IMR-90 (cell line): ENCODE results near the gene LPAR5. TPM values are rescaled to one million over a fixed set of nuclear protein-coding genes. Genes with fewer than 3 reads are reported as not detected.

Source experiments
- ATAC-seq: fragments of 200-7000 bp; cut with Tn5 transposase; 2 replicates; pipeline ENCODE4 v1.9.1; 2020; ENCODE audit warnings: low read depth, mild to moderate bottlenecking, moderate library complexity
- BruUV-seq: library from RNA; stranded (reverse); fragments of 400-500 nt; replicated peaks from 2 replicates; lab custom pipeline; 2021; lab: Mats Ljungman, UMichigan
- CTCF ChIA-PET: fragments of 300-600 bp; formaldehyde crosslinking; extraction: SDS; loops from one replicate; lab custom pipeline; 2021; ENCODE audit warnings: antibody characterized with exemption; lab: Yijun Ruan, JAX
- POLR2A ChIA-PET: fragments of 300-600 bp; sonication (Branson Sonifier 250); formaldehyde crosslinking; loops from one replicate; lab custom pipeline; 2022; ENCODE audit warnings: antibody characterized with exemption; ENCODE audit not compliant: unreplicated experiment; lab: Charles Lee
- DNase-seq: peaks from one replicate; pipeline ENCODE4 v3.0.0; 2013
- H2AFZ ChIP-seq: replicated peaks from 2 replicates; pipeline ENCODE3; 2013; ENCODE audit warnings: low read length, mild to moderate bottlenecking; ENCODE audit not compliant: poor library complexity
- H2AK5ac ChIP-seq: 2 replicates; pipeline ENCODE4 v1.6.1; 2013; ENCODE audit warnings: low read depth, low read length, inconsistent platforms
- H2AK9ac ChIP-seq: replicated peaks from 2 replicates; pipeline ENCODE3; 2013; ENCODE audit warnings: mild to moderate bottlenecking, low read depth, low read length, moderate library complexity; ENCODE audit not compliant: poor library complexity
- H2BK120ac ChIP-seq: 2 replicates; pipeline ENCODE4 v1.6.1; 2013; ENCODE audit warnings: low read depth, low read length, inconsistent platforms
- H2BK15ac ChIP-seq: 3 replicates; pipeline ENCODE4 v1.6.1; 2013; ENCODE audit warnings: low read depth, low read length, inconsistent platforms
- H2BK20ac ChIP-seq: 2 replicates; pipeline ENCODE4 v1.6.1; 2013; ENCODE audit warnings: low read depth, mild to moderate bottlenecking, inconsistent platforms, low read length, moderate library complexity
- H2BK5ac ChIP-seq: 2 replicates; pipeline ENCODE4 v1.6.1; 2013; ENCODE audit warnings: mild to moderate bottlenecking, low read depth, low read length, inconsistent platforms; ENCODE audit not compliant: poor library complexity, severe bottlenecking
- H3K14ac ChIP-seq: replicated peaks from 2 replicates; pipeline ENCODE4 v1.6.1; 2013; ENCODE audit warnings: low read depth, low read length, inconsistent platforms
- H3K18ac ChIP-seq: 2 replicates; pipeline ENCODE4 v1.6.1; 2013; ENCODE audit warnings: low read depth, low read length, control low read depth
- H3K23ac ChIP-seq: 2 replicates; pipeline ENCODE4 v1.6.1; 2013; ENCODE audit warnings: low read depth, low read length, inconsistent platforms
- H3K27ac ChIP-seq: 2 replicates; pipeline ENCODE4 v1.5.1; 2013; ENCODE audit warnings: mild to moderate bottlenecking, control low read depth, low read length; ENCODE audit not compliant: insufficient read depth
- H3K27me3 ChIP-seq: 2 replicates; pipeline ENCODE4 v1.6.1; 2013; ENCODE audit warnings: low read length; ENCODE audit not compliant: control insufficient read depth, insufficient read depth
- H3K36me3 ChIP-seq: 2 replicates; pipeline ENCODE4 v1.6.1; 2013; ENCODE audit warnings: low read length, mixed read lengths; ENCODE audit not compliant: control insufficient read depth, insufficient read depth
- H3K4ac ChIP-seq: 2 replicates; pipeline ENCODE4 v1.6.1; 2013; ENCODE audit warnings: low read depth, low read length, inconsistent platforms
- H3K4me1 ChIP-seq: 2 replicates; pipeline ENCODE4 v1.6.1; 2013; ENCODE audit warnings: low read length, mixed read lengths; ENCODE audit not compliant: control insufficient read depth, insufficient read depth
- H3K4me2 ChIP-seq: 2 replicates; pipeline ENCODE4 v1.6.1; 2013; ENCODE audit warnings: low read depth, mild to moderate bottlenecking, control low read depth, low read length, moderate library complexity
- H3K4me3 ChIP-seq: 2 replicates; pipeline ENCODE4 v1.5.1; 2013; ENCODE audit warnings: low read depth, mild to moderate bottlenecking, control low read depth, low read length, moderate library complexity; ENCODE audit not compliant: insufficient read depth
- H3K56ac ChIP-seq: 2 replicates; pipeline ENCODE4 v1.6.1; 2013; ENCODE audit warnings: low read length, inconsistent platforms; ENCODE audit not compliant: insufficient read depth; ENCODE audit errors: extremely low read depth
- H3K79me1 ChIP-seq, 2 experiments: 2 replicates each; pipeline ENCODE4 v1.6.1; 2013; ENCODE audit warnings: low read length in 2 of 2, inconsistent platforms in 1 of 2, low read depth in 1 of 2
- H3K9ac ChIP-seq: 2 replicates; pipeline ENCODE4 v1.6.1; 2013; ENCODE audit warnings: low read depth, low read length, control low read depth
- H3K9me1 ChIP-seq: 2 replicates; pipeline ENCODE4 v1.6.1; 2013; ENCODE audit warnings: low read length, inconsistent platforms; ENCODE audit not compliant: insufficient read depth
- H3K9me3 ChIP-seq: 2 replicates; pipeline ENCODE4 v1.6.1; 2013; ENCODE audit warnings: low read length; ENCODE audit not compliant: control insufficient read depth, insufficient read depth
- H4K20me1 ChIP-seq: 2 replicates; pipeline ENCODE4 v1.6.1; 2013; ENCODE audit warnings: low read length, inconsistent platforms; ENCODE audit not compliant: insufficient read depth
- H4K5ac ChIP-seq: 2 replicates; pipeline ENCODE4 v1.6.1; 2013; ENCODE audit warnings: mild to moderate bottlenecking, low read depth, low read length, control low read depth
- H4K8ac ChIP-seq, 2 experiments: 2 replicates each; pipeline ENCODE4 v1.6.1; 2013; ENCODE audit warnings: low read depth in 2 of 2, low read length in 2 of 2, control low read depth in 1 of 2, inconsistent platforms in 1 of 2
- H4K91ac ChIP-seq: 2 replicates; pipeline ENCODE4 v1.6.1; 2013; ENCODE audit warnings: low read depth, low read length, inconsistent platforms; ENCODE audit not compliant: insufficient read depth
- CEBPB ChIP-seq: IDR thresholded peaks from 2 replicates; pipeline ENCODE4 v1.6.1; 2012; ENCODE audit warnings: low read depth, low read length, improper control_type of control experiment
- CHD1 ChIP-seq: IDR thresholded peaks from 2 replicates; pipeline ENCODE4 v1.6.1; 2012; ENCODE audit warnings: low read depth, low read length, improper control_type of control experiment
- CTCF ChIP-seq: conservative IDR thresholded peaks from 2 replicates; pipeline ENCODE4 v1.5.1; 2012; ENCODE audit warnings: mild to moderate bottlenecking, low read depth, low read length, improper control_type of control experiment
- ELK1 ChIP-seq: fragments of 150-350 bp; IDR thresholded peaks from 2 replicates; pipeline ENCODE4 v1.6.1; 2016; ENCODE audit warnings: low read depth, mild to moderate bottlenecking, low read length, moderate library complexity, borderline replicate concordance
- MAFK ChIP-seq: IDR thresholded peaks from 2 replicates; pipeline ENCODE4 v1.6.1; 2012; ENCODE audit warnings: low read depth, low read length, improper control_type of control experiment
- MAZ ChIP-seq: IDR thresholded peaks from 2 replicates; pipeline ENCODE4 v1.6.1; 2012; ENCODE audit warnings: low read depth, mild to moderate bottlenecking, low read length, improper control_type of control experiment, moderate library complexity, borderline replicate concordance
- MXI1 ChIP-seq: IDR thresholded peaks from 2 replicates; pipeline ENCODE4 v1.6.1; 2012; ENCODE audit warnings: low read depth, mild to moderate bottlenecking, low read length, moderate library complexity, borderline replicate concordance
- NFE2L2 ChIP-seq: fragments of 150-350 bp; IDR thresholded peaks from 2 replicates; pipeline ENCODE4 v1.6.1; 2016; ENCODE audit warnings: low read depth, mild to moderate bottlenecking, low read length
- POLR2A ChIP-seq: IDR thresholded peaks from 2 replicates; pipeline ENCODE4 v1.6.1; 2012; ENCODE audit warnings: mild to moderate bottlenecking, low read depth, low read length
- RAD21 ChIP-seq: IDR thresholded peaks from 2 replicates; pipeline ENCODE4 v1.6.1; 2012; ENCODE audit warnings: low read length, improper control_type of control experiment
- RCOR1 ChIP-seq: IDR thresholded peaks from 2 replicates; pipeline ENCODE4 v1.6.1; 2012; ENCODE audit warnings: mild to moderate bottlenecking, low read length, improper control_type of control experiment; ENCODE audit not compliant: insufficient replicate concordance
- RFX5 ChIP-seq: IDR thresholded peaks from 2 replicates; pipeline ENCODE4 v1.8.0; 2012; ENCODE audit warnings: low read depth, mild to moderate bottlenecking, low read length, moderate library complexity
- SMC3 ChIP-seq: fragments of 150-350 bp; IDR thresholded peaks from 2 replicates; pipeline ENCODE4 v1.6.1; 2016; ENCODE audit warnings: low read depth, mild to moderate bottlenecking, antibody characterized with exemption, low read length, moderate library complexity
- WGBS, 2 experiments: methylation state at CpG; one replicate each; pipeline versions ENCODE4 v1.1.5 to v1.1.7; 2013; ENCODE audit warnings: missing lambda C conversion rate in 2 of 2; ENCODE audit not compliant: insufficient read length in 1 of 2; ENCODE audit errors: extremely low coverage in 2 of 2; 5-methylcytosine and 5-hydroxymethylcytosine counted together
- dilution Hi-C: fragments of 300-500 bp; cut with HindIII; formaldehyde crosslinking; loops from one replicate; pipeline ENCODE4 v1.14.3; 2018; ENCODE audit warnings: low sequenced_read_pairs; ENCODE audit not compliant: unreplicated experiment
- in situ Hi-C: fragments of 300-500 bp; cut with MboI; formaldehyde crosslinking; loops from 3 replicates; pipeline ENCODE4 v1.14.3; 2019; ENCODE audit warnings: low sequenced_read_pairs, inconsistent platforms, mixed read lengths
- intact Hi-C: fragments of 100-400 bp; cut with micrococcal nuclease; formaldehyde crosslinking; loops from 2 replicates; pipeline ENCODE4 v1.10.0; 2022
- polyA plus RNA-seq, 3 experiments: library from polyadenylated mRNA; depleted of rRNA; stranded (reverse); fragments of >200 nt; gene quantifications; 2 replicates each; pipeline ENCODE4 v1.2.3, GENCODE V29; 2012; ENCODE audit warnings: low replicate concordance in 1 of 3
- total RNA-seq: library from RNA; depleted of rRNA; stranded (reverse); fragments of >200 nt; gene quantifications from 2 replicates; pipeline ENCODE4 v1.2.3, GENCODE V29; 2012

The LPAR5 gene
- total and polyA plus RNA-seq, 2 of the 4 experiments (the other 2 are of a cell fraction) = not detected

- Histone ChIP-seq H3K4me2 (peak overlapping the region; percentile 79), H2BK5ac (no peak overlapping the region), H4K5ac (no peak overlapping the region), H2AK5ac (peak overlapping the region; percentile 35; the same call in 1 of the 2 replicates), H4K8ac (peak overlapping the region in 1 of 2 experiments; percentile 13; a peak in 1 of 4 replicates), H4K20me1 (peaks cover 50% of the 10 kb centered on the region), H3K4me1 (peaks cover 11% of the 10 kb centered on the region), H3K79me1 (peaks cover 47 to 69% of the 10 kb centered on the region in 2 experiments), H3K14ac (peak overlapping the region; percentile 86), H3K18ac (no peak overlapping the region), H3K9me1 (peaks cover 23% of the 10 kb centered on the region), H2BK120ac (no peak overlapping the region), H2AFZ (peak overlapping the region; percentile 52), H3K23ac (peak overlapping the region; percentile 89), H3K9me3 (no peaks in the 10 kb centered on the region), H4K91ac (no peak overlapping the region), H3K36me3 (peaks cover 40% of the 10 kb centered on the region), H3K4me3 (peak overlapping the region; percentile 17; the same call in 1 of the 2 replicates), H3K27ac (0 out of 2 replicates have a peak overlapping the region, but pooled peaks have one; percentile 7), H2AK9ac (peak overlapping the region; percentile 73), H2BK20ac (peak overlapping the region; percentile 6; the same call in 1 of the 2 replicates), H3K4ac (peak overlapping the region; percentile 55), H2BK15ac (no peak overlapping the region), H3K56ac (no peak overlapping the region), H3K9ac (peak overlapping the region; percentile 42; the same call in 1 of the 2 replicates), H3K27me3 (no peaks in the 10 kb centered on the region)
- intact Hi-C loops = loop anchor here (5.0 kb wide), 1 partner anchor 47 kb away; the partner anchor contains the start of gene IFFO1
- BruUV-seq = no TSS peak
- DNase-seq (no peak), ATAC-seq (no peak)
- dilution Hi-C loops = no loop called here
- in situ Hi-C loops = no loop called here
- POLR2A ChIA-PET = interaction anchor here (0.7 kb wide), 1 partner anchor 54 kb away, joined by 3 read pairs; no protein-coding TSS in a partner anchor
- 35% methylated on average over 4 of the region's 6 CpGs; no CpG with 5 or more reads in 1 of the 2 experiments for WGBS, 2 experiments
- CTCF ChIA-PET = interaction anchor here (0.6 kb wide), 1 partner anchor 22 kb away, joined by 4 read pairs; no protein-coding TSS in a partner anchor
- TF ChIP-seq RAD21 (no peak), MAZ (no peak), SMC3 (no peak), CHD1 (no peak), ELK1 (no peak), RCOR1 (no peak), MXI1 (no peak), RFX5 (no peak), MAFK (no peak), POLR2A (no peak), CTCF (no peak), NFE2L2 (no peak), CEBPB (no peak)
These were observed 31.3 kb downstream of the LPAR5 start for GRCh38 chr12:6604259-6605029.
